ENCODE data around the gene HLCS.

Gene HLCS

DNA sequence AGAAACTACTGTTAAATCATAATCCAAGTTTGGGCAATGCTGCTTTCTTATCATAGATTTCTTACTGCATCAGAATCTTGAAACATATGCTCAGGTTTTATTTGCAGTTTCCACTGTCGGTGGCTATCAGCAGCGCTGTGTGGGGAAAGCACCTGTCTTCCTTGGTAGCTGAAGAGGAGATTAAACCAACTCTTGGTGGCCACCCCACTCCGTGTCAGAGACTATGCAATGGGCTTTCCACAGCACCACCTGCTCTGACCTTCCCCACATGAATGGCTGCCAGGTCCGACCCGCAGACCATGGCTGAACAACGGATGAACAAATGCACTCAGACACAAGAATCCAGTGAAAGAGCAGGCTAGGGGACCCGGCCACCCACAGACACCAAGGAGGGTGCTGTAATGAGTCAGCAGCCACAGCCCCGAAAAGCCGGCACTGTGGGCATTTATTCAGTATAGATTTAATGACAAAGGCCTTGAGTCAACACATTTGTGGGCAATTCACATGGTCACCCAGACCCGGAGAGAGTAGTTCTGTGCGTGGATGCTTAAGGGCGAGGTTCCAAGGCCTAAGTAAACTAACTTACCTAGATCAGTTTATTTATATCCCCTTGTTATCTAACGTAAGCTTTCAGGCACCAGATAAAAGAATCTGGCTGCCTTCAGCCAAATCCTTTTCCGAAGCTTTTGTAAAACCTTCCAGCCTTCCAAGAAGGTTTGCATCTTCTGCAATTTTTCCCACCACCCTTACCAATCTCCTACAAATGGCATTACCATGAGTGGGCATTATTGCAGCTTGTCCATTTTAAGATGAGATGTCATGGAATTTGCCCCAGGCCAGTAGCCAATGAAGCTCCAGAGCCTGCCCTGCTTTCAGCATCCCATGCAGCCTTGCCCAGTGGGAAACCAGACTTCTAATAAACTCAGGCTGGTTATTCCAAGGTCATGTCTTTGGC lies 82.7 kb downstream of the HLCS start:
- no peak for DNase-seq (ENCODE audit: low read depth in 2 of 2)

DNA sequence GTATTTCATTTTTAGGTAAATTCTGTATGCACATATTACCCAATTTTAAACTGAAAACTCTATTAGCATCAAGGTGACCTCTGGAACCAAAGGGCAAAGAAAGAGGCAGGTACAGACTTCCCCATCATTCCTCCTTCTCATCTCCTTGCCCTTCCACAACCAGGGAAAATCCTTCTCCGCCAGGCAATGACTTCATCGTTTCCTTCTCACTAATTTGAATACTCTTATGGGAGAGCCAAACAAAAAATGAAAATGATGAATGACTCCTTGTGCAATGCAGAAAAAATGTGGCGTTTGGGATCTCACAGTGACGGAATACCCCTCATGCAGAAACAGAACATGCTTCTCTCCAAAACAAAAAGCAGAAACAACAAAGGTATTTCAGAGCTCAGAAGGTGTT lies 83.7 kb downstream of the HLCS start:
- no peak for DNase-seq (ENCODE audit: low read depth in 2 of 2)

GRCh38 chr21:36881228-36881627 lies 85.2 kb downstream of the HLCS start:
- DNase-seq (ENCODE audit: low read depth in 2 of 2): no peak

DNA sequence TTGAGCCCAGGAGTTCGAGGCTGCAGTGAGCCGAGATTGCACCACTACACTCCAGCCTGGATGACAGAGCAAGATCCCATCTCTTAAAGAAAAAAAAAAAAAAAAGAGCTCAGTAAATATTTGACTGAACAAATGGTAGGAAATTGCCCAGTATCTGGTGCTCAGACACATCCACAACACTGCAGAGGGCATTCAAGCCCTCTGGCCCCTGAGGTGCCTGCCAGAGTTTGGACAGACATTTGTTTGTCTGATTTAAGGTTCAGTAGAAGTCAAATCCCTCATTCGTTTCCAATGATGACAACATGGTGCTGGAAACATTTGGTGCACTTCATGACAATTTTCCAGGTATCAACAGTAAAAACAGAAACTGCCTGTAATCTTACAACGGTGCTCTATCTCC lies 86.6 kb downstream of the HLCS start:
- no peak for DNase-seq (ENCODE audit: low read depth in 2 of 2)

DNA sequence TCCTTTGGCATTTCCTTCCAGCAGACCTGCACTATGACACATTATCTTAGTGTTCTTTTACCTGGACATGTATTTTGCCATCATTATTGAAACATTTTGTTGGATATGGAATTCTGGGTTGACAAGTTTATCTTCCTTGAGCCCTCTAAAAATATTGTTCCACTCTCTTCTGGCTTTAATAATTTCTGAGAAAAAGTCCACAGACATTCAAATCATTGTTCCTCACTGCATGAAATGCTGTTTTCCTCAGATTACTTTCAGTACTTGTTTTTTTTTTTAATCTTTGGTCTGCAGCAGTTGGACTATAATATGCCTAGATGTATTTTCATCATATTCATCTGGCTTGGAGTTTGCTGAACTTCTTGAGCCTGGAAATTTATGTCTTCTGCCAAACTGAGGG lies 88.7 kb downstream of the HLCS start:
- no peak for DNase-seq (ENCODE audit: low read depth in 2 of 2)

- no peak for DNase-seq (ENCODE audit: low read depth in 2 of 2)
Measured at GRCh38 chr21:36874665-36875064, 91.8 kb downstream of the HLCS start.

DNA sequence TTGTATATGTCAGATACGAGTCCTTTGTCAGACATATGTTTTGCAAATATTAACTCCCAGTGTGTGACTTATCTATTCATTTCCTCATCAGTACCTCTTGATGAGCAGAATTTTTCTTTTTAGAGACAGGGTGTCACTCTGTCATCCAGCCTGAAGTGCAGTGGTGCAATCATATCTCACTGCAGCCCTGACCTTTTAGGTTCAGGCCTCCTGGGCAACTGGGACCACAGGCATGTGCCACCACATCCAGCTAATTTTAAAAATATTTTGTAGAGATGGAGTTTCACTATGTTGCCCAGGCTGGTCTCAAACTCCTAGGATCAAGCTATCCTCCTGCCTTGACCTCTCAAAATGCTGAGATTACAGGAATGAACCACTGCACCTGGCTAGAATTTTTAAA lies 93.0 kb downstream of the HLCS start:
- DNase-seq (ENCODE audit: low read depth in 2 of 2): no peak

GRCh38 chr21:36867291-36867905 lies 99.1 kb downstream of the HLCS start:
- DNase-seq (ENCODE audit: low read depth in 2 of 2): no peak

DNA sequence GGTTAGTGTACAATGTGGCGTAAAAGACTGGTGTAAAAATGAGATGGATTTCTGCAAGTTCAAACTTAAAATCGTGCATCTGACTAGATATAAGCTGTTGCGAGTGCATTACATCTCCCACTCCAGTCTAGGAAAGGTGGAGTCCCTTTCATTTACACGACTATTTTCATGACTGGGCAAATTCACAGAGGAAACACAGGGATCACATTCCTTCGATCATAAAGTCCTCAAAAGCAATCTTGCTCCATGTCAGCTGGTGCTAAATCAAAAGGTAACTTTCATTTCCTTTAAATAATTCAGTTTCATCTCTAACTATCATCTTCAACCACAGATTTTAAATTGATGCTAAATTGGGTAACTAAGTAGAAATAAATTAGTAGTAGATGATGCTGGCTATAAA lies 100.0 kb downstream of the HLCS start:
- DNase-seq (ENCODE audit: low read depth in 2 of 2): no peak

DNA sequence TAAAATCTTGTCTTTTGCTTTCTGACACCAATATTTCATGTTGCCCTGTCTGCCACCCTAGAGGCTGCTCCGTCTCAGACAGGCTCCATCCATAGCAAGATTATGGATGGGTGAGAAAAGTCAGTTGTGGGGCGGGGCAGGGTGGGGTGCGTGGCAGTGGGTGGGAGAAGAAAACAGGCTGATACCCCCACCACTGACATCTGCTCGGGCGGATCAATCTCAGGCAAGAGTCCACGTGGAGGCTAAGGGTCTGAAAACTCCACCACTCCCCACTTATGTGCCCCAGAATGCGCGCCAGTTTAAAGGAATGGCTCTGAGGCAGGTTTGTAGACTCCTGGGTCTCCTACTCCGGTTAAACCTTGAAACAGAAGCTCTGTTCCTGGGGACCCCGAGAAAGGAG lies 101.5 kb downstream of the HLCS start:
- no peak for DNase-seq (ENCODE audit: low read depth in 2 of 2)

DNA sequence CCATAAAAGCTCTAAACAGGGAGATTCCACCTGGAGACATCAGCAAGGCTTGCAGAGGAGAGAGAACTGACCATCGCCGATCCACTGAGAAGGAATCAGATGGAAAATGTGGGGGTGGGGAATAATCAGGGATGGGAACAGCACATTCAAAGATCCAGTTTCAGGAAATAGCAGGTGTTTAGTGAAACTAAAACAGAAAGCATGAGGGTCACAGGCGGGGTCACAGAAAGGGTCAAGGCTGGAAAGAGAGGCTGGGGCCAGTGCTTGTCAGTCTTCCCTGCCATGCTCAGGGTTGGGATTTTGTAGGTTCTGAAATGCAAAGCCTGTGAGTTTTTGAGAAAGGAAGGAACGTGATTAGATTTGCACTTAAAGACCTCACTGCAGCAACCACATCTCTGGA lies 103.2 kb downstream of the HLCS start:
- DNase-seq (ENCODE audit: low read depth in 2 of 2): no peak

DNA sequence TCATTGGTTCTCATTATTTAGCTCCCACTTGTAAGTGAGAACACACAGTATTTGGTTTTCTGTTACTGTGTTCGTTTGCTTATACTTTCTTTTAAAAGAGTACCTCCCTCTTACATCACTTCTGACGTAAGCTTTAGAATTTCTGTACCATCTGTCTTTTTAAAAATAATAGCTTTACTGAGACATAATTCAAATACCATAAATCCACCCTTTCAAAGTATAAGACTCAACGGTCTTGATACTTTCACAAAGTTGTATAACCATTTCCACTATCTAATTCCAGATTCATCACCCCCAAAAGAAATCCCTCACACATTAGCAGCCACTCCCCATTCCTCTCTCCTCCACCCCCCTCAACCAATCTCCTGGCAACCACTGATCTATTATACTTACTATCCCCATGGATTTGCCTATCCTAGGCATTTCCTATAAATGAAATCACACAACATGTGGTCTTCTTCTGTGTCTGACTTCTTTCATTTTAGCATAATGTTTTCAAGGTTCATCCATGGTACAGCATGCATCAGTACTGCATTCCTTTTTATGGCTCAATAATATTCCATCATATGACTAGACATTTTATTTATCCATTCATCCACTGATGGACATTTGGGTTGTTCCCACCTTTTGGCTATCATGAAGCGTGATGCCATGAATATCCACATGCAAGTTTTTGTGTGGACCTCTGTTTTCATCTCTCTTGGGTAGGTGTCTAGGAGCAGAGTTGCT lies 104.7 kb downstream of the HLCS start:
- DNase-seq (ENCODE audit: low read depth in 2 of 2): no peak

DNA sequence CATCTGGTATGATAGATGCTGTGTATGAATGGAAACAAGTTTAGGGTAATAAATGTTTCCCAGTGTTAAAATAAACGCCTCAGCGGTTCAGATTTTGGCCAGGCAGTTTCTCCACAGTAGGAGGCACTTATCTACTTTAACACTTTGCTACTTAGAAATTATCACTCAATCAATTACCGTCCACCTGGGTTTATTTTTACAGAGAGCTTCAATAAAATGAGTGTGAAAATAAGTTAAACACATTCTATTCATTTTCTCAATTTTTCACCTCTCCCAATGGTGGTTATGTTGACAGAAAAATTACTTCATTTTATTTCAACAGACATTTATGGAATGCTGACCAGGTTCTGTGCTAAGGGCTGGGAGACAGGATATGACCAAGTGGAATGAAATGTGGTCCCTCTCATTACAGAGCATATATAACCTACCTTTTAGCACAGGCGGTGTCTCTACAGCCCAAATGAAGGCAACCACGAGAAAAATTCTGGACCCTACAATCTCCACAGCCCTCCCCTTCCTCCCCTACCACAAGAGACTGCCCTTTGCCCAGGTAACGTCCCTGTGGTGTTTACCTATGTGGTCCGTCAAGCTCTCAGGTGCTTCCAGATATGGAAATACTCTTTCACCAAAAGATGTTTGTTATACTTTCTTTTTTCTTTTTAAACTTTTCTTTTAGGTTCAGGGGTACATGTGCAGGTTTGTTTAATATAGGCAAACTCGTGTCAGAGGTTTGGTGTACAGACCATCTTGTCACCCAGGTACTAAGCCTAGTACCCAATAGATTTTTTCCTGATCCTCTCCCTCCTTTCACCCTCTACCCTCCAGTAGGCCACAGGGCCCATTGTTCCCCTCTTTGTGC lies 105.5 kb downstream of the HLCS start:
- DNase-seq (ENCODE audit: low read depth in 2 of 2): no peak

- peak in 1 of 2 donors; percentile 1 for DNase-seq (ENCODE audit: low read depth in 2 of 2)
Measured at GRCh38 chr21:36859744-36860501, 106.5 kb downstream of the HLCS start.

- no peak for DNase-seq (ENCODE audit: low read depth in 2 of 2)
Measured at GRCh38 chr21:36858320-36858957, 108.0 kb downstream of the HLCS start.

DNA sequence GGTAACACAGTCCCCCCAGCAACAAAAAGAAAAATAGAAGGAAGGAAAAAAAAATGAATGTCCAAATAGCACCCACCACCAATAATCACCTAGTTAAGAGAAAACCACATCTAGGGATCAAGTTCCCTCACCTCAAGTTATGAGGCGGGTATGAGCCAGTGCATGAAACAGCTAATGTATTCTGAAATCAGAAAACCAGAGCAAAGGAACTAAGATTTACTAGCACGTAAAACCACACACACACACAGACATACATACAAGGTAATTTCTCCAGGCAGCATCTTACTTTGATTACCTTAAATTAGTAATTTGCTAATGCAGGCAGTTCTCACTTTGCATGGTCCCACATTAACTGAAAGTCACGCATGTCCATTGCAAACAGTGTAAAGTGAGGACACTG lies 109.8 kb downstream of the HLCS start:
- DNase-seq (ENCODE audit: low read depth in 2 of 2): no peak

DNA sequence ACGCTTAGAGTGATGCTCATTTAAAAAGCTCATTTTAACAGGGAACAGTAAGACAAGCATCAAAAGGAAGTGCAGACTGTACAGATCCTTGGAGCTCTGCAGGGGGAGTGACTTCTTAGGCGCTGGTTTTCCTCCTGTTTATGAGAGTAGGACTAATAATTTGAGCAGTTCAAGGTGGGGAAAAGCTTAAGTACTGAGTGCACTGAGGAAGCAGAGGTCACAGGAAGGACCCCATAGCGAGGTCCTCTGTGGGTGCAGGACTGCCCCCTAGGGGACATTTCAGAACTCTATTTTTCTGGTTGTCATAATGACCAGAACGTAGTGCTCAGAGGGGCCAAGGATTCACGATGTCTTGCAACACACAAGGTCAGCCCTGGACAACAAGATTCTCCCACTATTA lies 112.1 kb downstream of the HLCS start:
- no peak for DNase-seq (ENCODE audit: low read depth in 2 of 2)

DNA sequence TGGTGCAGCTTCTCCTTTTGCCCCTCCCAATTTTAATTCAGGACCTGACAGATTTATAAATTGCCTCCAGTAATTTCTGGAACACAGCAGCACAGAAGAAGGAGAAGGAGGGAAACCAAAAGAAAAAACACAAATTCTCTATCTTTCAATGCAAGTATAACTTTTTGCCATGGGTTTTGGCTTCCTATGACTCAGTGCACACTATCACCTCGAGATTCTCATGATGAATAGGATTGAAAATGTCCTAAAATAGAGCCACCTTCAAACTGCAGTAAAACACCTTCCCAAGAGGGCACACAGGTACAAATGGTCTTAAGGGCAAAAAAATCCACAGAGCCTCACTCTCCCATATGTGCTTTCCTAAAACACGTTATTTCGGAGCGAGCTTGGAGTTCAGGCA lies 113.6 kb downstream of the HLCS start:
- no peak for DNase-seq (ENCODE audit: low read depth in 2 of 2)

- DNase-seq (ENCODE audit: low read depth in 2 of 2): no peak
Measured at GRCh38 chr21:36852293-36852692, 114.2 kb downstream of the HLCS start.

DNA sequence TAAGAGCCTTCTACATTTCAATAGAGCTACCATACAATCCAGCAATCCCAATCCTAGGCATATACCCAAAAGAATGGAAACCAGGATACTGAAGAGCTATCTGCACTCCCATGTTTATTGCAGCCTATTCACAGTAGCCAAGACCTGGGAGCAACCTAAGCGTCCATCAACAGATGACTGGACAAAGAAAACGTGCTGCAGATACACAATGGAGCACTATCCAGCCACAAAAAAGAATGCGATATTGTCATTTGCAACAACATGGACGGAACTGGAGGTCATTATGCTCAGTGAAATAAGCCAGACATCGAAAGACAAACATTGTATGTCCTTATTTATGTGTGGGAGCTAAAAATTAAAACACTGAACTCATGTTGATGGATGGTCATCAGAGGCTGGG lies 115.3 kb downstream of the HLCS start:
- DNase-seq (ENCODE audit: low read depth in 2 of 2): no peak

All from stimulated activated CD8-positive, alpha-beta memory T cell treated with anti-CD3 and anti-CD28 coated beads, Interleukin-2, amount 100 ng/mL, for 1 hour (primary cell).